HFF-Myc (cell line): ENCODE data around the gene CSF2.

ENCODE experiments used
- DNase-seq: peaks from one replicate; pipeline ENCODE4 v3.0.0-alpha.2; 2011; ENCODE audit warnings: low read depth; ENCODE audit errors: extremely low read depth
- H3K4me3 ChIP-seq: replicated peaks from 2 replicates; pipeline ENCODE4 v1.5.1; 2011; ENCODE audit warnings: low read depth, mild to moderate bottlenecking, control low read depth, low read length
- TF ChIP-seq, protein P1 (sequence below): IDR thresholded peaks from 2 replicates; pipeline ENCODE4 v1.5.1; 2012; ENCODE audit warnings: mild to moderate bottlenecking, low read depth, low read length, control low read depth; ENCODE audit errors: missing control alignments

CSF2 gene

DNA sequence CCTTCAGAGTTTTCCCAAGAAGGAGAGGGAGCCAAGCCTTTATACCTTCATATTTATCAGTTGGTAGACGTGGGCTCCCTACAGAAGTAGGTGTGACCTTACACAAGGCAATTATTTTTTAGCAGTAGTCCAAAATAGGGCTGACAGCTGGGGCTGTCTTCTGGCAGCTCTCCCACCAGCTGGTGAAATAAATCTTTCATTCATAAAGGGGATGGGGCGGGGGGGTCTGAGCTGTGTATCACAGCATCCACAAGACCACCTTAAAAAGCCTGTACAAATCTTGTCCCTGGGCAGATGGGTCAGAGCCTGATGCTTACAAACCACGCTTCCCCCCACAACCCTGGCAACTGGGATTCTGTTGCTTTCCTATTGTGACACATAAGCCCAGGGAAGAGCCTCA is 19.7 kb downstream of the CSF2 start:
- no peak for DNase-seq
- no peak overlapping the region for H3K4me3 ChIP-seq
- TF ChIP-seq, protein P1, sequence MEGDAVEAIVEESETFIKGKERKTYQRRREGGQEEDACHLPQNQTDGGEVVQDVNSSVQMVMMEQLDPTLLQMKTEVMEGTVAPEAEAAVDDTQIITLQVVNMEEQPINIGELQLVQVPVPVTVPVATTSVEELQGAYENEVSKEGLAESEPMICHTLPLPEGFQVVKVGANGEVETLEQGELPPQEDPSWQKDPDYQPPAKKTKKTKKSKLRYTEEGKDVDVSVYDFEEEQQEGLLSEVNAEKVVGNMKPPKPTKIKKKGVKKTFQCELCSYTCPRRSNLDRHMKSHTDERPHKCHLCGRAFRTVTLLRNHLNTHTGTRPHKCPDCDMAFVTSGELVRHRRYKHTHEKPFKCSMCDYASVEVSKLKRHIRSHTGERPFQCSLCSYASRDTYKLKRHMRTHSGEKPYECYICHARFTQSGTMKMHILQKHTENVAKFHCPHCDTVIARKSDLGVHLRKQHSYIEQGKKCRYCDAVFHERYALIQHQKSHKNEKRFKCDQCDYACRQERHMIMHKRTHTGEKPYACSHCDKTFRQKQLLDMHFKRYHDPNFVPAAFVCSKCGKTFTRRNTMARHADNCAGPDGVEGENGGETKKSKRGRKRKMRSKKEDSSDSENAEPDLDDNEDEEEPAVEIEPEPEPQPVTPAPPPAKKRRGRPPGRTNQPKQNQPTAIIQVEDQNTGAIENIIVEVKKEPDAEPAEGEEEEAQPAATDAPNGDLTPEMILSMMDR = no peak

DNA sequence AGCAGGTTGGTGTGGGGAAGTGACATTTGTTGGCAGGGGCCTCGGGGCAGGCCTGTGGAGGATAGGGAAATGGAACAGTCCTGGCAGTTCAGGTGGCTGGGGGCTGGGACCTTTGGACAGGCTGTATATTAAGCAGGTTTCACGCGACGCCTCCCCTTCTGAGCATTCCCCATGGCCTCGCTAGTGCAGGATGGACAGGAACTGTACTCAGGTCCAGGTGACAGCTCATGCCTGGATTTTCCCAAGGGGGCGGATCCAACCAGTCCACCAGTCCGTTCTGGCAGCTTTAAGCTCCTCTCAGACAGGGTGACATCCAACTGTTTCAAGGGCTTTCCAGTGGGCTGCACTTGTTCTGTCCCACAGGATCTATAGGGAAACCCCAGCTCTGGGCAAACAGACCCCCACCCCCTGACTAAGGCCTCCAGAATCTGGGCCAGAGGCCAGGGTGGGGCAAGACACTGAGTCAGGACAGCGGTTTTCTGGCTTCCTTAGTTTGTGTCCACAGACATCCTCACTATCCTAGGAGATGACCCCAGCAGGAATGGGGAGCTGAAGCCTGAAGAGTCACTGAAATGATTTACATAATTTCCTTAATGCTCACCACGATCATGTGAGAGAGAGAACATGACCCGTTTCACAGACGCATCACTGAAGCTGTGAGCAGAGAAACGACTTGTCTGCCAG is 20.9 kb downstream of the CSF2 start:
- H3K4me3 ChIP-seq = no peak overlapping the region
- DNase-seq = peak; percentile 61
- TF ChIP-seq, protein P1 = no peak

DNA sequence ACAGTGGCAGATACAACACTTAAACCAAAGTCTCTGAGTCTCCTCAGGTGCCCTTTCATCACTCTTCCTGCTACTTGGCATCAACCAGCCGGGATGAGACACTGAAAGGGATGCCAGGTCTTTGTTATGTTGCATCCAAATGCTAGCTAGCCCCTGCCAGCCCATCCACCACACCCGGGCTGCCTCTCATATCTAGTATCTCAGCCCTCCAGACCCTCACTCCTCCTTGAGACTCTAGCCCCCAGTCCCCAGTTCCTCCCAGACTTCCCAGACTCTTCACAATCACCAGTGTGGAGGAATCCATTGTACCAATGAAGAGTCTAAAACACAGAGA is 21.5 kb downstream of the CSF2 start:
- no peak overlapping the region for H3K4me3 ChIP-seq
- DNase-seq = no peak
- TF ChIP-seq, protein P1 = no peak

DNA sequence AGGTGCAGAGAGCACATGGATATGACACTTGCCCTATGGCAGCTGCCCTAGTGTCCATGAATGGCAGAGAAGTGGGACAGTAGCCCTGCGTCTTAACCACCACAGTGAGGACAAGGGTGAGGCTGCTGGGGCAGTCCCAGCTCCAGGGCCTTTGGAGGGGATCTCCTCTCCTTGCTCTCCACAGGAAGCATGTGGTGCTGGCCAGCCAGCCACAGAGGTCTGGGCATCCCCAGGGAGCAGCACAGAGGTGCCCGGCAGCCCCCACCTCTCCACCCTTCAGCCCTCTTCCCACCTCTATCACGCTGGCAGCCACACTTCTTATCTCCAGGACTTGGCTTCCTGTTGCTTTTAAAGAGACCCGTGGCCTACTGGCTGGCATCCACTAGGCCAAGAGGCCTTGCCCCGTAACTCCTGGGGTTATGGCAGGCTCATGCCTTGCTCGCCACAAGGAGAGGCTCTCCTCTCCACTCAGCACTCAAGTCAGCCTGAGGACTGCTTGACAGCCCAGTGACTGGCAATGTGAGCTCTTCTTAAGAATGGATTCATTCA is 21.9 kb downstream of the CSF2 start:
- no peak for DNase-seq
- TF ChIP-seq, protein P1 = no peak

DNA sequence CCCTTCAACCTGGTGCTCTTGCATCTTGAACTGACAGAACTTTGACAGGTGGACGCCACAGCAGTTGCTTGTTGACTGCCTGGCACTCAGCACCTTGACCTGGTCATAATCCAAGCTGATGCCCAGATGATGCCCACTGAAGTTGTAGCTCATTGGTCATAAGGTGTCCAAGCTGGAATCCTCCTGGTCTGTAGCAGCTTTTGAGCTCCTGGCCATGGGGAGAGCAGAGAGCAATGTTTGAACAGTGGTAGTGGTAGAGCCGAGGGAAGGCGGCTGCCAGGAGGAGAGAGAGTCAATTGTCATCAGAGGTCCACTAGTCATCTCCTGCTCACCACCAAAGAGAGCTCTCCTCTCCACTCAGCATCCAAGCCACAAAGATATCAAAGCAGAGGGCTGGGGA is 23.3 kb downstream of the CSF2 start:
- DNase-seq = no peak
- TF ChIP-seq, protein P1 = no peak
- no peak overlapping the region for H3K4me3 ChIP-seq

More for the DNA sequence above, 21.9 kb downstream of the CSF2 start:
- H3K4me3 ChIP-seq = no peak overlapping the region

DNA sequence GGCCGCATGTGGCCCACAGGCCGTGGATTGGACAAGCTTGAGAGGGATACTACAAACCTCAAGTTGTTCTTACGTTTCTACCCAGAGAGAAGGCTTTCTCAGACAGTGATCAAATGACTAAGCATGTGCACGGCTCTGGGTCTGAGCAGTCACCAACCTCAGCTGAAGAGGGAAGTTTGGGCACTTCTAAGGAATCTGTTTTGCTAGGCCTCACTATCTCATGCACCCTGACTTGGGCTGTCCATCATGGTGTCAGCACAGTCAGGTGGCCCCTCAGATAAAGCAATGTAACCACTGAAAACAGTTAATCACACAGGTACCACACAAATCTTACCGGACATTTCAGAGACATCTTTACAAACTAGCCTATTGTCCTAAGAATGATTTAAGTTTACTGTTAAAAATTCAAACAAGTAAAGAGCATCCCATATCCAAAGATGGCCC is 24.6 kb downstream of the CSF2 start:
- no peak for DNase-seq
- H3K4me3 ChIP-seq = no peak overlapping the region
- TF ChIP-seq, protein P1 = no peak
